Colonic mucosa (tissue), 4 donors: ENCODE data around the gene MCAM. TPM values are rescaled to one million over a fixed set of nuclear protein-coding genes. Genes with fewer than 3 reads are reported as not detected.

Source experiments
- DNase-seq: peaks from one replicate; pipeline ENCODE4 v3.0.0-alpha.2; 2020
- H3K27ac ChIP-seq: fragments of 200-600 bp; one replicate; pipeline ENCODE4 v1.8.0; 2021
- H3K27me3 ChIP-seq: fragments of 200-600 bp; one replicate; pipeline ENCODE4 v1.8.0; 2021
- H3K36me3 ChIP-seq: fragments of 200-600 bp; one replicate; pipeline ENCODE4 v1.8.0; 2021
- H3K4me1 ChIP-seq: fragments of 200-600 bp; one replicate; pipeline ENCODE4 v1.8.0; 2021; ENCODE audit warnings: mild to moderate bottlenecking
- H3K4me3 ChIP-seq: fragments of 200-600 bp; one replicate; pipeline ENCODE4 v1.8.0; 2021
- H3K9ac ChIP-seq, 2 donors: one replicate each; pipeline ENCODE4 v1.7.0; 2013; ENCODE audit warnings: control low read depth in 2 of 2, low read depth in 2 of 2, low read length in 2 of 2
- H3K9me3 ChIP-seq: fragments of 200-600 bp; one replicate; pipeline ENCODE4 v1.8.0; 2021
- intact Hi-C: fragments of 100-400 bp; cut with DNase I; formaldehyde crosslinking; loops from one replicate; pipeline ENCODE4 v1.14.1; 2022
- total RNA-seq, 2 donors: library from RNA; stranded (reverse); fragmentation: NEBNext Ultra II Directional in 1 of 2; extraction: Animal tissue kit (Norgen Biotek cat#: 25700) in 1 of 2; gene quantifications; one replicate each; pipeline ENCODE4 v1.2.1, GENCODE V29; 2021
- TF ChIP-seq, protein P1 (sequence below): fragments of 200-600 bp; IDR thresholded peaks from one replicate; pipeline ENCODE4 v1.8.0; 2022; ENCODE audit warnings: antibody characterized with exemption, mild to moderate bottlenecking
- donor health status: healthy.
- donor health status: DM: no; HTN: no; CAD: no.
- donor health status: DM: no; HTN: no; CAD: no.

Gene MCAM
- total RNA-seq, 2 donors from 2014 or later: 5.4 to 36.9 TPM

DNA sequence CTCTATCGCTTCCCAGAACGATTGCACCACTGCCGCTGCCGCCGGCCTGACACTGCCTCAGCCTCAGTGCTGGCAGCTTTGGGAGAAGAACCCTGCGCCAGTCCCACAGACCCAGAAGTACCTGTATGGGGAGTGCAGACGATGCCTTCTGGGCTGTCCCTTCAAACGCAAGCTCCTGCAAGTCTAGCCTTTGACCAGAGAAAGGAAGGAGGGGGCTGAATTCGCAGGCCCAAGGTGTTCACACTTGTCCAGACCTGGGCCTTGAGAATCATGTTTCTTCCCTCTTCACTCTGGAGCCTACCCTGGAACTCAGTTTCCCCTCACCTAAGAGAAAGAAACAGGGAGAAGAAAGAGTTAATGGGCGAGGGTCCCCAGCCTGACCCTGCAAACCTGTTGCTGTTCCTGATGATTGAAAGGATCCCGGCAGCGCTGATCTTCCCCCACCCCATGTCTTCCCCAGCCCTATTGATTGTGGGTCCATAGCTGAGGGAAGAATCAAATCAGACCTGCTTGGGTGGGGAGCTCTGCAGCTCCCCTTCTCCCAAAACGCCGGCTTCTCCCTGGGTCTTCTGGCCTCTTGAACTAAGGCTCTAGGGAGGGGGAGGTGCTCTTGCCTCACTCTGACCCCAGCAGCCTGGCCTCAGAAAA, 786 bp upstream of the MCAM start:
- Histone ChIP-seq H3K9ac (peak overlapping the region; percentile 21 to 43), H3K4me3 (no peak overlapping the region), H3K36me3 (no peaks in the 10 kb centered on the region), H3K4me1 (peaks cover 15% of the 10 kb centered on the region), H3K27me3 (peaks cover 30% of the 10 kb centered on the region), H3K27ac (peak overlapping the region; percentile 23), H3K9me3 (no peaks in the 10 kb centered on the region)
- TF ChIP-seq, protein P1, sequence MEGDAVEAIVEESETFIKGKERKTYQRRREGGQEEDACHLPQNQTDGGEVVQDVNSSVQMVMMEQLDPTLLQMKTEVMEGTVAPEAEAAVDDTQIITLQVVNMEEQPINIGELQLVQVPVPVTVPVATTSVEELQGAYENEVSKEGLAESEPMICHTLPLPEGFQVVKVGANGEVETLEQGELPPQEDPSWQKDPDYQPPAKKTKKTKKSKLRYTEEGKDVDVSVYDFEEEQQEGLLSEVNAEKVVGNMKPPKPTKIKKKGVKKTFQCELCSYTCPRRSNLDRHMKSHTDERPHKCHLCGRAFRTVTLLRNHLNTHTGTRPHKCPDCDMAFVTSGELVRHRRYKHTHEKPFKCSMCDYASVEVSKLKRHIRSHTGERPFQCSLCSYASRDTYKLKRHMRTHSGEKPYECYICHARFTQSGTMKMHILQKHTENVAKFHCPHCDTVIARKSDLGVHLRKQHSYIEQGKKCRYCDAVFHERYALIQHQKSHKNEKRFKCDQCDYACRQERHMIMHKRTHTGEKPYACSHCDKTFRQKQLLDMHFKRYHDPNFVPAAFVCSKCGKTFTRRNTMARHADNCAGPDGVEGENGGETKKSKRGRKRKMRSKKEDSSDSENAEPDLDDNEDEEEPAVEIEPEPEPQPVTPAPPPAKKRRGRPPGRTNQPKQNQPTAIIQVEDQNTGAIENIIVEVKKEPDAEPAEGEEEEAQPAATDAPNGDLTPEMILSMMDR: no peak
- intact Hi-C loops: no loop called here
- no peak for DNase-seq

DNA sequence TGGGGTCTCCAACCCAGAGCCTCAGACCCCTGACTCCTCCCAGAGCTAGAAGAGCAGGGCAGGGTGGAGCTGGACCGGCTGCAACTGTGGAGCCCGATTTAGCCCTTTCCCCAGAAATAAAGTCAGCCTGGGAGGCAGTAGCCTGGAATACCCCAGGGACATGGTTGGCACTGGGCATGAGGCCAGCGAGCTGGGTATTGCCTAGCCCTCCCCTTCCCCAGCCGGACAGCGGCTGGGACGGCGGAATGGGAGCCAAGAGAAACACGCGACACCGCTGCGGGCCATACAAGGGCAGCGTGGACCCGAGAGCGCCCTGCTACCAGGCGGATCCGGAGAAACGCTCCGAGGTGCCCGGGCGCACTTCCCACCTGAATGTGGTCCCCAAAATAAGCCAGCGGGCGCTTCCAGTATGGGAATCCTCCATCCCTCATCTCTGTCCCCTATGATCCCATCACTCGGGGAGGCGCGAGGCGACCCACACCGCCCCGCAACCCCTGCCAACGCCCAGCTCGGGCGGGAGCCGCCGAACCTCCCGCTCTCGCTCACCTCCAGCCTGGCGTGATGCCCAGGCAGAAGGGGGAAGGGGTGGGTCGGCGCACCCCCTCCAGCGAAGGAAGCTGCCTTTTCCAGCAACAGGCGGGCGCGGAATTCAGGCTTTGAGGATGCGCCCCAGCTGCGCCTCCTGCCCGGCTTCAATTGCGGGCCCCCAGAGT, 758 bp downstream of the MCAM start:
- intact Hi-C loops: no loop called here
- TF ChIP-seq, protein P1: no peak
- peaks cover 30% of the 10 kb centered on the region for H3K27me3 ChIP-seq
- H3K36me3 ChIP-seq: no peaks in the 10 kb centered on the region
- H3K27ac ChIP-seq: peak overlapping the region; percentile 61
- peaks cover 14% of the 10 kb centered on the region for H3K4me1 ChIP-seq
- DNase-seq: no peak
- no peaks in the 10 kb centered on the region for H3K9me3 ChIP-seq
- H3K4me3 ChIP-seq: peak overlapping the region; percentile 44
- H3K9ac ChIP-seq: peak overlapping the region; percentile 74 to 81

DNA sequence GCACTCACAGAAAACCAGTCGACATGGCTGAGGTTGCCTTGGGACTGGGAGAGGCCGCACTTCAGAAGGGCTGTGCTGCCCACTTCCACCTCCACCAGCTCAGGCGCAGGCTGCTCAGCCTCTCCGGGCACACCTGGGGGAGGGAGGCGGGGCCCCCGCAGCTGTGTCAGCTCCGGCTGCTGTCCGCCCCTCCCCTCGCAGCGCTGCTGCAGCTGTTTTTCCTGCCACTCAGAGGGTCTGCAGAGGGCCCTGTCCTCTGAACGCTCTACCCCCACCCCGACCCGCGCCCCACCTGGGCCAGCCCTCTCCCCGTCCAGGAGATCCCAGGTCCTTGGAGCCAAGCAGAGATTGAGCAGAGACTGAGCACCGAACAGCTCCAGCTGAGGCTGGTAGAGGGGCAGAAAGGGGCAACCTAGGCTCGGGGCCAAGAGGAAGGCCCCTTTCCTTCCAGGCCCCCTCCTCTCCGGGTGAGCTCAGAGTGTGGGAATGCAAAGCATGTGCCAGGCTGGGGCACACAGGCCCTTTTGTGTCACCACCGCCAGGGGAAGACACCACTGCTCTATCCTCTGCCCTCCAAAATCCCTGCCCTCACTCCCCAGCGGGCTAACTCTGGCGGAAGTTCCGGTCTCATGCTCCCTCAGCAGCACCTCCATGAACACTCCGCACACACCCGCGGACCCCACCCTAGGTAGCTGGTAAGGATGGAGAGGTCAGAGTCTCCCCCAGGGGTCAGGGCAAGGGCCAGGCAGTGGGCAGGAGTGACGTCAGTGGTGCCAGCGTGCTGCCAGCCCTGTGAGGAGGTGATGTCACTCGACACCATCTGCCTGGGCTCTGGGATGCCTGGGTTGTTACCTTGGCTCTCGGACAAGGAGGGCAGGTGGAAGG, 1.6 kb downstream of the MCAM start:
- H3K4me1 ChIP-seq: peaks cover 7% of the 10 kb centered on the region
- no peak for DNase-seq
- intact Hi-C loops: no loop called here

DNA sequence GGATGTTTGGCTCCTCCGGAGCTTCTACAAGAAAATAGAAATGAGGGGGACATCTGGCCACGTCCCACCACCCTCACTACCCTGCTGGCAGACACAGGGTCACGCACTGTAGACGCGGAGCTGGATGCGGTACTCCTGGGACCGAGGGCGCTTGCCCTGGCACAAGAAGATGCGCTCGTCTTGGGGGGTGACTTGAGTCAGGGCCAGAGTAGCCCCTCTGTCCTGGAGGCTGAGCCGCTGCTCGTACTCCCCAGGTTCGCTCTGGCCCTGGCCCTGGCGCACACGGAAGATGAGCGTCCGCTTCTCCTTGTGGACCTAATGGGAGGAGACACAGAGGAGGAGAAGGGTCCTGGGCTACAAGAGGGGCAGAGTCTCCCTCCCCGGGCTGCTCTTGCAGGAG, 2.2 kb downstream of the MCAM start:
- peaks cover 24% of the 10 kb centered on the region for H3K27me3 ChIP-seq
- H3K9ac ChIP-seq: peak overlapping the region in 1 of 2 donors; percentile 30
- peak overlapping the region; percentile 44 for H3K4me3 ChIP-seq
- no peaks in the 10 kb centered on the region for H3K36me3 ChIP-seq
- TF ChIP-seq, protein P1: no peak
- intact Hi-C loops: no loop called here
- no peak overlapping the region for H3K27ac ChIP-seq
- H3K4me1 ChIP-seq: peaks cover 7% of the 10 kb centered on the region
- DNase-seq: no peak
- no peaks in the 10 kb centered on the region for H3K9me3 ChIP-seq

More for the DNA sequence above, 1.6 kb downstream of the MCAM start:
- no peaks in the 10 kb centered on the region for H3K9me3 ChIP-seq
- peak overlapping the region; percentile 44 for H3K4me3 ChIP-seq
- peak overlapping the region; percentile 61 for H3K27ac ChIP-seq
- TF ChIP-seq, protein P1: no peak
- H3K36me3 ChIP-seq: no peaks in the 10 kb centered on the region
- peaks cover 24% of the 10 kb centered on the region for H3K27me3 ChIP-seq
- peak overlapping the region; percentile 74 to 81 for H3K9ac ChIP-seq

DNA sequence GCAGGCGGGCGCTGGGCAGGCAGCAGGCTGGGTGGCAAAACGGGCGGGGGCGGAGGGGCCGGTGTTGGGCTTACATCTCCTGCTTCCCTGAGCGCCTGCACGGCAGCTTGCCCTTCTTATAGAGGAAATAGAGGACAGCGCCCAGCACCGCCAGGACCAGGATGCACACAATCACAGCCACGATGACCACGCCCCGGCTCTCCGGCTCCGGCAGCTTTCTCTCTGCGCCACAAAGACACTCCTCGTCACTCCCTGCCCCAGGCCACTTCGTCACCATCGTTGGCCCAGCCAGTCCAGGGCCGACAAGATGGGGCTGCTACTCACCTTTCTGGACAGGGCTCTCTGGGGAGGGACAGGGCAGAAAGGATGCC, 6.3 kb downstream of the MCAM start:
- Histone ChIP-seq H3K4me1 (peaks cover 7% of the 10 kb centered on the region), H3K27me3 (peaks cover 12% of the 10 kb centered on the region), H3K27ac (no peak overlapping the region), H3K9me3 (no peaks in the 10 kb centered on the region), H3K4me3 (no peak overlapping the region), H3K36me3 (no peaks in the 10 kb centered on the region), H3K9ac (no peak overlapping the region)
- intact Hi-C loops: no loop called here
- TF ChIP-seq, protein P1: no peak
- DNase-seq: no peak
